ENCODE results near the gene SULT1B1.

SULT1B1 gene

GRCh38 chr4:69749771-69750170, 10.6 kb downstream of the SULT1B1 start:
- no peak for DNase-seq (ENCODE audit: low spot score)

- DNase-seq (ENCODE audit: low spot score), result peak; percentile 13
Observed at GRCh38 chr4:69748173-69748572, 12.2 kb downstream of the SULT1B1 start.

GRCh38 chr4:69744157-69744478, 16.3 kb downstream of the SULT1B1 start:
- no peak for DNase-seq (ENCODE audit: low spot score)

GRCh38 chr4:69743476-69744156, 16.8 kb downstream of the SULT1B1 start:
- no peak for DNase-seq (ENCODE audit: low spot score)

- DNase-seq (ENCODE audit: low spot score), result no peak
Observed at GRCh38 chr4:69742596-69742995, 17.8 kb downstream of the SULT1B1 start.

GRCh38 chr4:69738872-69739271, 21.5 kb downstream of the SULT1B1 start:
- no peak for DNase-seq (ENCODE audit: low spot score)

- no peak for DNase-seq (ENCODE audit: low spot score)
Observed at GRCh38 chr4:69735119-69735518, 25.3 kb downstream of the SULT1B1 start.

- DNase-seq (ENCODE audit: low spot score), result no peak
Observed at GRCh38 chr4:69731847-69732246, 28.6 kb downstream of the SULT1B1 start.

GRCh38 chr4:69731241-69731640, 29.2 kb downstream of the SULT1B1 start:
- no peak for DNase-seq (ENCODE audit: low spot score)

- no peak for DNase-seq (ENCODE audit: low spot score)
Observed at GRCh38 chr4:69730002-69730401, 30.4 kb downstream of the SULT1B1 start.

- no peak for DNase-seq (ENCODE audit: low spot score)
Observed at GRCh38 chr4:69727926-69728325, 32.5 kb downstream of the SULT1B1 start.

GRCh38 chr4:69727426-69727825, 33.0 kb downstream of the SULT1B1 start:
- no peak for DNase-seq (ENCODE audit: low spot score)

GRCh38 chr4:69726971-69727370, 33.4 kb downstream of the SULT1B1 start:
- DNase-seq (ENCODE audit: low spot score), result no peak

- peak; percentile 49 for DNase-seq (ENCODE audit: low spot score)
Observed at GRCh38 chr4:69718396-69719271, 41.8 kb downstream of the SULT1B1 start.

- peak; percentile 48 for DNase-seq (ENCODE audit: low spot score)
Observed at GRCh38 chr4:69717778-69718177, 42.6 kb downstream of the SULT1B1 start.

- no peak for DNase-seq (ENCODE audit: low spot score)
Observed at GRCh38 chr4:69716654-69717053, 43.8 kb downstream of the SULT1B1 start.

GRCh38 chr4:69714086-69714485, 46.3 kb downstream of the SULT1B1 start:
- peak; percentile 28 for DNase-seq (ENCODE audit: low spot score)

GRCh38 chr4:69713593-69713992, 46.8 kb downstream of the SULT1B1 start:
- DNase-seq (ENCODE audit: low spot score), result peak; percentile 67

GRCh38 chr4:69710580-69710979, 49.8 kb downstream of the SULT1B1 start:
- no peak for DNase-seq (ENCODE audit: low spot score)

- no peak for DNase-seq (ENCODE audit: low spot score)
Observed at GRCh38 chr4:69708211-69708610, 52.2 kb downstream of the SULT1B1 start.

GRCh38 chr4:69707807-69708206, 52.6 kb downstream of the SULT1B1 start:
- DNase-seq (ENCODE audit: low spot score), result no peak

- DNase-seq (ENCODE audit: low spot score), result no peak
Observed at GRCh38 chr4:69702201-69702600, 58.2 kb downstream of the SULT1B1 start.

GRCh38 chr4:69701696-69702095, 58.7 kb downstream of the SULT1B1 start:
- no peak for DNase-seq (ENCODE audit: low spot score)
